ENCODE measurements around the gene AFF1.
"Not testable (repeated sequence)": the region's sequence is repeated elsewhere in the genome, so short reads cannot be mapped to it uniquely, and the experiment has no call there.

The AFF1 gene

GRCh38 chr4:86989658-86990057 lies 54.8 kb downstream of the AFF1 start:
- DNase-seq, result not testable (repeated sequence)

GRCh38 chr4:86990510-86990909 lies 55.7 kb downstream of the AFF1 start:
- no peak for DNase-seq

- no peak for DNase-seq
These were observed 57.2 kb downstream of the AFF1 start for GRCh38 chr4:86991994-86992393.

GRCh38 chr4:86993909-86994681 lies 59.3 kb downstream of the AFF1 start:
- DNase-seq, result no peak

- no peak for DNase-seq
These were observed 59.9 kb downstream of the AFF1 start for GRCh38 chr4:86994686-86995085.

GRCh38 chr4:86996510-86996909 lies 61.7 kb downstream of the AFF1 start:
- not testable (repeated sequence) for DNase-seq

GRCh38 chr4:86999136-86999643 lies 64.4 kb downstream of the AFF1 start:
- no peak for DNase-seq

GRCh38 chr4:87002682-87003043 lies 67.9 kb downstream of the AFF1 start:
- no peak for DNase-seq

GRCh38 chr4:87003266-87003665 lies 68.5 kb downstream of the AFF1 start:
- no peak for DNase-seq

GRCh38 chr4:87005369-87005689 lies 70.5 kb downstream of the AFF1 start:
- DNase-seq, result no peak

GRCh38 chr4:87005690-87006425 lies 71.0 kb downstream of the AFF1 start:
- DNase-seq, result peak; percentile 32

- no peak for DNase-seq
These were observed 71.5 kb downstream of the AFF1 start for GRCh38 chr4:87006426-87006675.

GRCh38 chr4:87006676-87007527 lies 72.1 kb downstream of the AFF1 start:
- DNase-seq, result peak; percentile 94

GRCh38 chr4:87007528-87008446 lies 73.0 kb downstream of the AFF1 start:
- peak; percentile 36 for DNase-seq

- no peak for DNase-seq
These were observed 74.4 kb downstream of the AFF1 start for GRCh38 chr4:87009095-87009648.

GRCh38 chr4:87010192-87010591 lies 75.4 kb downstream of the AFF1 start:
- DNase-seq, result no peak

- no peak for DNase-seq
These were observed 76.7 kb downstream of the AFF1 start for GRCh38 chr4:87011340-87012034.

- DNase-seq, result no peak
These were observed 77.6 kb downstream of the AFF1 start for GRCh38 chr4:87012265-87012953.

GRCh38 chr4:87012954-87013308 lies 78.1 kb downstream of the AFF1 start:
- DNase-seq, result not testable (repeated sequence)

GRCh38 chr4:87014284-87014782 lies 79.5 kb downstream of the AFF1 start:
- no peak for DNase-seq

GRCh38 chr4:87015416-87015815 lies 80.6 kb downstream of the AFF1 start:
- DNase-seq, result no peak

All from activated T-cell treated with anti-CD3 and anti-CD28 coated beads, Interleukin-2, amount 50 U/mL, for 1 hour (primary cell).